Right lobe of liver (tissue), 6 donors: Measurements from ENCODE around the gene MACROD1. TPM values are rescaled to one million over a fixed set of nuclear protein-coding genes. Genes with fewer than 3 reads are reported as not detected.

ENCODE experiments used
- ATAC-seq, 4 donors: fragments of 200-7000 bp; cut with Tn5 transposase; one replicate each; pipeline ENCODE4 v1.9.1; 2020; ENCODE audit warnings: mild to moderate bottlenecking in 4 of 4, moderate library complexity in 4 of 4
- DNase-seq, 3 donors: peaks; one replicate each; pipeline ENCODE4 v3.0.0-alpha.2; 2020
- H3K27ac ChIP-seq, 3 donors: fragments of 200-600 bp; one replicate each; pipeline ENCODE4 v1.8.0; 2022
- H3K27me3 ChIP-seq, 2 donors: fragments of 200-600 bp; one replicate each; pipeline ENCODE4 v1.8.0; 2022
- H3K36me3 ChIP-seq, 4 donors: fragments of 200-600 bp; sonication (generic) in 1 of 4; one replicate each; pipeline versions ENCODE4 v1.5.1 to v1.8.0; 2017 to 2022; ENCODE audit warnings: control low read depth in 1 of 4
- H3K4me1 ChIP-seq, 4 donors: fragments of 200-600 bp; sonication (generic) in 1 of 4; one replicate each; pipeline versions ENCODE4 v1.5.1 to v1.8.0; 2017 to 2022; ENCODE audit warnings: control low read depth in 1 of 4
- H3K4me3 ChIP-seq, 3 donors: fragments of 200-600 bp; one replicate each; pipeline ENCODE4 v1.8.0; 2022
- H3K9me3 ChIP-seq, 4 donors: fragments of 200-600 bp; sonication (generic) in 1 of 4; one replicate each; pipeline versions ENCODE4 v1.5.1 to v1.8.0; 2017 to 2022; ENCODE audit warnings: control low read depth in 1 of 4
- POLR2A ChIP-seq: fragments of 450-650 bp; IDR thresholded peaks from one replicate; pipeline ENCODE4 v1.6.1; 2017; ENCODE audit warnings: antibody characterized with exemption, mild to moderate bottlenecking
- WGBS: methylation state at CpG from one replicate; pipeline ENCODE4 v1.1.6; 2018; ENCODE audit warnings: low coverage, low lambda C conversion rate; ENCODE audit not compliant: insufficient coverage; ENCODE audit errors: missing lambda C conversion rate; 5-methylcytosine and 5-hydroxymethylcytosine counted together
- intact Hi-C, 2 donors: fragments of 100-400 bp; cut with DNase I; formaldehyde crosslinking; loops; one replicate each; pipeline versions ENCODE4 v1.11.2 to v1.14.1; 2022
- total RNA-seq, 6 experiments: library from RNA; depleted of rRNA in 2 of 6; stranded (reverse); fragments of >200 nt in 2 of 6; fragmentation: NEBNext Ultra II Directional in 3 of 6; extraction: Animal tissue kit (Norgen Biotek cat#: 25700) in 3 of 6; gene quantifications; one replicate each; pipeline versions ENCODE4 v1.1.0 to v1.2.4, GENCODE V29; 2016 to 2023
- TF ChIP-seq, protein P1 (sequence below), 4 donors: fragments of 200-600 bp in 3 of 4; fragments of 450-650 bp in 1 of 4; IDR thresholded peaks; one replicate each; pipeline versions ENCODE4 v1.5.1 to v1.8.0; 2016 to 2022; ENCODE audit warnings: antibody characterized with exemption in 4 of 4, mild to moderate bottlenecking in 2 of 4
- donor health status: DM: no; HTN: yes; CAD: no.
- donor health status: DM: no; HTN: no; CAD: no.
- donor health status: DM: no; HTN: no; CAD: no.
- donor health status: DM: no; HTN: yes; CAD: no.
- donor health status: DM: no; HTN: yes; CAD: no.

The MACROD1 gene
- total RNA-seq, 6 experiments from 2014 or later = 12.3 to 219 (median 27.8) TPM

DNA sequence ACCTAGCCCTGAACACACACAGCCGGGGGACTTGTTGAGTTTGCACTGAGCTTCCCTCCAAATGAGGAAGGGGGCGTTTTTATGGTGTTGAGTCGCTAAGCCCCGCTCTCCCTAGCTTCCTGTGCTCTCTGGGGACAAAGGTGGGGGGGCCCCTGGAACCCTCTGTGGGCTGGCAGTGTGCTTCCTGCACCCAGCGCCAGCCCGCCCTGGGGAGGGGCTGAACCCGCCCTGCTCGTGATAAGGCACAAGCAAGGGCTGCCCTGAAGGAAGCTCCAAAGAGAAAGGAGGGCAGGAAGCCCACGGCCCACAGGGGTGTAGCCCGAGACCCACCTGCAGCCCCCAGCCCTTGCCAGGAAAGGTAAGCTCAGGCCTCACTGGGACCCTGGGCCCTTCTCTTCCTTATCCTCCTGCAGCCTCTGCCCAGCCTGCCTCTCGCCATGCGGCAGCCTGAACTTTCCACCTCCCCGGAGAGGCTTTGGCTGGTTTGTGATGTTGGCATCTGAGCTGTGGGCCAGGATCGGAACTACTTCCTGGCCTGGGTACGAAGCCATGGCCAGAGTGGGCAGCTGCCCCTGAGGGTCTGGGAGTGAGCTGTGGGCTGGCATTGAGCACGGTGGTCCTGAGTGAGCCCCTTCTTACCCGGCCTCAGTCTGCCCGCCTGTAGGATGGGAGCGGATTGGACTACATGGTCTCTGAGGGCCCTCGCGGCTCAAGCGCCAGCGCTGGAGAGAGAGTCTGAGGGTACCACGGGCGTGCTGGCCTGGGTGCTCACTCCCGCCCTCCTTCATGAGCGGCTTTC, 40.7 kb upstream of the MACROD1 start, which contains the start of gene FERMT3:
TSS of gene FERMT3 (plus strand) at position 265 of the 799 bp plus-strand sequence. CDS start 644 bp downstream, outside the sequence.
- intact Hi-C loops = no loop called here
- WGBS = 17% methylated on average over 1 of the region's 27 CpGs
- H3K36me3 ChIP-seq = peaks cover 12 to 54% (median 17%) of the 10 kb centered on the region in 4 donors
- ATAC-seq = peak; percentile 45 to 59 (median 53)
- no peak for TF ChIP-seq POLR2A
- TF ChIP-seq, protein P1, sequence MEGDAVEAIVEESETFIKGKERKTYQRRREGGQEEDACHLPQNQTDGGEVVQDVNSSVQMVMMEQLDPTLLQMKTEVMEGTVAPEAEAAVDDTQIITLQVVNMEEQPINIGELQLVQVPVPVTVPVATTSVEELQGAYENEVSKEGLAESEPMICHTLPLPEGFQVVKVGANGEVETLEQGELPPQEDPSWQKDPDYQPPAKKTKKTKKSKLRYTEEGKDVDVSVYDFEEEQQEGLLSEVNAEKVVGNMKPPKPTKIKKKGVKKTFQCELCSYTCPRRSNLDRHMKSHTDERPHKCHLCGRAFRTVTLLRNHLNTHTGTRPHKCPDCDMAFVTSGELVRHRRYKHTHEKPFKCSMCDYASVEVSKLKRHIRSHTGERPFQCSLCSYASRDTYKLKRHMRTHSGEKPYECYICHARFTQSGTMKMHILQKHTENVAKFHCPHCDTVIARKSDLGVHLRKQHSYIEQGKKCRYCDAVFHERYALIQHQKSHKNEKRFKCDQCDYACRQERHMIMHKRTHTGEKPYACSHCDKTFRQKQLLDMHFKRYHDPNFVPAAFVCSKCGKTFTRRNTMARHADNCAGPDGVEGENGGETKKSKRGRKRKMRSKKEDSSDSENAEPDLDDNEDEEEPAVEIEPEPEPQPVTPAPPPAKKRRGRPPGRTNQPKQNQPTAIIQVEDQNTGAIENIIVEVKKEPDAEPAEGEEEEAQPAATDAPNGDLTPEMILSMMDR (IDR thresholded peaks at IDR 0.05) = no peak
- peak; percentile 72 to 81 (median 80) for DNase-seq
- no peaks in the 10 kb centered on the region for H3K27me3 ChIP-seq
- H3K4me3 ChIP-seq = peak within 1 kb of the TSS; percentile 25 to 48 (median 37)
- H3K4me1 ChIP-seq = peaks cover 0 to 6% (median 0%) of the 10 kb centered on the region in 4 donors
- H3K9me3 ChIP-seq = no peaks in the 10 kb centered on the region
- H3K27ac ChIP-seq = peak within 1 kb of the TSS; percentile 68 to 88 (median 85)

GRCh38 chr11:64204464-64204989, 38.6 kb upstream of the MACROD1 start:
- Histone ChIP-seq H3K4me1 (peaks cover 0 to 6% (median 0%) of the 10 kb centered on the region in 4 donors), H3K4me3 (no peak overlapping the region), H3K36me3 (peaks cover 12 to 66% (median 22%) of the 10 kb centered on the region in 4 donors), H3K27ac (peak overlapping the region in 2 of 3 donors; percentile 13 to 36), H3K27me3 (no peaks in the 10 kb centered on the region), H3K9me3 (no peaks in the 10 kb centered on the region)
- no peak for TF ChIP-seq POLR2A
- TF ChIP-seq, protein P1 (IDR thresholded peaks at IDR 0.05) = peak; percentile 49 to 68 (median 65)
- DNase-seq (peak; percentile 79 to 85 (median 81)), ATAC-seq (peak; percentile 57 to 67 (median 58))
- intact Hi-C loops = no loop called here
- WGBS = 39% methylated on average over 6 of the region's 7 CpGs

DNA sequence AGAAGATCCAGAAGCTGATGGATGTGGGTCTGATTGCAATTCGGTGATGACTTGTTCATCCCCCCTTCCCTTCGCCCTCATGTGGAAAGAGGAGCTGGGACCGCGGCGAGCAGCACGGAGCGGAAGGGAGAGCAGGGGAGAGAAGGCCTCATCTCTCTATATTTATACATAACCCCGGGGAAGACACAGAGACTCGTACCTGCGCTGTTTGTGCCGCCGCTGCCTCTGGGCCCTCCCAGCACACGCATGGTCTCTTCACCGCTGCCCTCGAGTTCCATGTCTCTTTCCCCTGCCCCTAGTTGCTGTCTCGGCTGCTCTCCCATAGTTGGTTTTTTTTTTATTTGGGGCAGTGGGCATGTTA, 38.1 kb upstream of the MACROD1 start:
- H3K27me3 ChIP-seq = no peaks in the 10 kb centered on the region
- no peak for TF ChIP-seq POLR2A
- TF ChIP-seq, protein P1 (IDR thresholded peaks at IDR 0.05) = no peak
- no peak for ATAC-seq
- intact Hi-C loops = no loop called here
- WGBS = 82% methylated on average over 10 of the region's 16 CpGs
- no peak for DNase-seq
- peaks cover 0 to 6% (median 0%) of the 10 kb centered on the region in 4 donors for H3K4me1 ChIP-seq
- H3K27ac ChIP-seq = no peak overlapping the region
- H3K36me3 ChIP-seq = peaks cover 12 to 69% (median 23%) of the 10 kb centered on the region in 4 donors
- H3K4me3 ChIP-seq = no peak overlapping the region
- H3K9me3 ChIP-seq = no peaks in the 10 kb centered on the region

- Histone ChIP-seq H3K9me3 (no peaks in the 10 kb centered on the region), H3K27me3 (no peaks in the 10 kb centered on the region), H3K4me3 (no peak overlapping the region), H3K4me1 (peaks cover 0 to 4% (median 0%) of the 10 kb centered on the region in 4 donors), H3K36me3 (peaks cover 12 to 74% (median 26%) of the 10 kb centered on the region in 4 donors), H3K27ac (no peak overlapping the region)
- TF ChIP-seq, protein P1 (IDR thresholded peaks at IDR 0.05) = no peak
- no peak for TF ChIP-seq POLR2A
- ATAC-seq = no peak
- intact Hi-C loops = no loop called here
- WGBS = 96% methylated on average over 20 of the region's 27 CpGs
- no peak for DNase-seq
These were observed 37.6 kb upstream of the MACROD1 start for GRCh38 chr11:64203421-64204079.
